Chondrocyte (in vitro differentiated cells): Measurements from ENCODE around the gene DUSP6. TPM values are rescaled to one million over a fixed set of nuclear protein-coding genes. Genes with fewer than 3 reads are reported as not detected.

Experiments
- DNase-seq: peaks from one replicate; pipeline ENCODE4 v3.0.0; 2021; ENCODE audit warnings: mixed read lengths, low spot score
- H3K27ac Mint-ChIP-seq: one replicate; pipeline ENCODE4 v1.8.0; 2021; ENCODE audit warnings: mild to moderate bottlenecking, moderate library complexity, mixed read lengths; ENCODE audit not compliant: unreplicated experiment
- H3K27me3 Mint-ChIP-seq: 2 replicates; pipeline ENCODE4 v1.8.0; 2021; ENCODE audit warnings: low read depth, mixed read lengths
- H3K36me3 Mint-ChIP-seq: 2 replicates; pipeline ENCODE4 v1.8.0; 2021; ENCODE audit warnings: low read depth, mixed read lengths
- H3K4me1 Mint-ChIP-seq: 2 replicates; pipeline ENCODE4 v1.8.0; 2021; ENCODE audit warnings: low read depth, mild to moderate bottlenecking, mixed read lengths
- H3K4me3 Mint-ChIP-seq: one replicate; pipeline ENCODE4 v1.8.0; 2021; ENCODE audit warnings: mild to moderate bottlenecking, moderate library complexity, mixed read lengths; ENCODE audit not compliant: unreplicated experiment
- H3K9me3 Mint-ChIP-seq: 2 replicates; pipeline ENCODE4 v1.8.0; 2021; ENCODE audit warnings: low read depth, mixed read lengths
- total RNA-seq: library from RNA; stranded (reverse); gene quantifications from 3 replicates; pipeline ENCODE4 v1.2.1, GENCODE V29; 2021
- TF ChIP-seq, protein P1 (sequence below): fragments of 200-600 bp; sonication (generic); IDR thresholded peaks from 2 replicates; pipeline ENCODE4 v1.5.0; 2021; ENCODE audit warnings: antibody characterized with exemption, mild to moderate bottlenecking, moderate library complexity

Gene DUSP6
- total RNA-seq, 1 donor from 2014 or later, result 8.3 TPM

DNA sequence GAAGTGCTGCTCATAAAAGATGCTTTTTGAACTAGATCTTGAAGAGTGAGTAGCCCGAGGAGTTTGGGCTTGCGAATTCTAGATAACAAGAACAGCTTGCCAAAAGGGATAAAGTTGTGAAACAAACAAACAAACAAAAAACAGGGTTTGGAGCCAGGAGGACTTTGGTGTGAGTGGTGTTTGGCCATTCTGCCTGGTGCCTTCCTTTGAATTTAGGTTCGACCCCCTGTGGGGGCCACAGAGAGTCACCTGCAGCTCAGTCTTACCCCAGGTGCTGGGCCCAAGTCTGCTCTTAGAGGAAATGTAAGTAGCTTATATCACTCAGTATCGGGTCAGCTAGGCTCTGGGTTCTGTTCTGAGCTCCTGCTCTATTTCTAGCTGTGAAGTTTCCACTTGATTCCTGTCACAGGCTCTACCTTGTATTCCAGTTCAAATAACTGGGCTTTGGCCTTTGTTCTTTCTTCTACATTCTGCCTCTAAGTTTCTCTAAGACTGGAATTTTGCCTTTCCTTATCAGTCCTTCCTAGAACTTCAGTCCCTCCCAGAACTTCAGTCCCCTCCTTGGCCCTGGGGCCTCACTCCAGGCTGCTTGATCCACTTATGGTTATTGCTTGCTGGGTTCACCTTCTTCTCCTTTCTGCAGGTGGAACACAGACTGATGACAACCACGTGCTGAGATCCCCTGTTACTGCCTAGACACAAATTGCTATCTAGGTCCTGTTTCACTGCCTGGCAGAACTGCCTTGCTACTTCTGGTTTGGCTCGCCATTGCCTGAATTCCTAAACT lies 20.5 kb upstream of the DUSP6 start:
- Mint-ChIP-seq H3K27me3 (no peaks in the 10 kb centered on the region), H3K9me3 (no peaks in the 10 kb centered on the region), H3K4me1 (peaks cover 48% of the 10 kb centered on the region), H3K4me3 (no peak overlapping the region), H3K27ac (peak overlapping the region; percentile 79), H3K36me3 (no peaks in the 10 kb centered on the region)
- TF ChIP-seq, protein P1, sequence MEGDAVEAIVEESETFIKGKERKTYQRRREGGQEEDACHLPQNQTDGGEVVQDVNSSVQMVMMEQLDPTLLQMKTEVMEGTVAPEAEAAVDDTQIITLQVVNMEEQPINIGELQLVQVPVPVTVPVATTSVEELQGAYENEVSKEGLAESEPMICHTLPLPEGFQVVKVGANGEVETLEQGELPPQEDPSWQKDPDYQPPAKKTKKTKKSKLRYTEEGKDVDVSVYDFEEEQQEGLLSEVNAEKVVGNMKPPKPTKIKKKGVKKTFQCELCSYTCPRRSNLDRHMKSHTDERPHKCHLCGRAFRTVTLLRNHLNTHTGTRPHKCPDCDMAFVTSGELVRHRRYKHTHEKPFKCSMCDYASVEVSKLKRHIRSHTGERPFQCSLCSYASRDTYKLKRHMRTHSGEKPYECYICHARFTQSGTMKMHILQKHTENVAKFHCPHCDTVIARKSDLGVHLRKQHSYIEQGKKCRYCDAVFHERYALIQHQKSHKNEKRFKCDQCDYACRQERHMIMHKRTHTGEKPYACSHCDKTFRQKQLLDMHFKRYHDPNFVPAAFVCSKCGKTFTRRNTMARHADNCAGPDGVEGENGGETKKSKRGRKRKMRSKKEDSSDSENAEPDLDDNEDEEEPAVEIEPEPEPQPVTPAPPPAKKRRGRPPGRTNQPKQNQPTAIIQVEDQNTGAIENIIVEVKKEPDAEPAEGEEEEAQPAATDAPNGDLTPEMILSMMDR, result no peak
- no peak for DNase-seq

DNA sequence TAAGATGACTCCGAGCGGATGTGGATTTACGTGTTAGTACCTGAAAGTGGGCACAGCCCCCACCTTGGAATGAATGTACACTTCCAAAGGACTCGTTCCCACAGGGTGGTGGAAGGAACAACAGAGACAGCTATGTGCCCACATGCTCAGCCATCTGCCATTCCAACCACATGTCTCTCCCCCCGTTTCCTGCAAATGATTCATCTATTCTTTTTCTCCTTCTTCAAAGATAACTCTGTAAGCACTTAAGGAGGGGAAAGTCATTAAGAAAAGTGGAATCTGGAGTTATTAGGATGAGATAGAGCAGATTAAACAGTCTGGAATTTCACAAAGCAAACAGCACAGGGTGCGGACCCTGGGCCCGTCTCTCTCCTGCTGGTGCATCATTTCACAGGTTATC lies 18.5 kb upstream of the DUSP6 start:
- no peaks in the 10 kb centered on the region for H3K36me3 Mint-ChIP-seq
- H3K27me3 Mint-ChIP-seq, result no peaks in the 10 kb centered on the region
- TF ChIP-seq, protein P1, result no peak
- peak overlapping the region; percentile 46 for H3K27ac Mint-ChIP-seq
- H3K9me3 Mint-ChIP-seq, result no peaks in the 10 kb centered on the region
- H3K4me3 Mint-ChIP-seq, result no peak overlapping the region
- no peak for DNase-seq
- H3K4me1 Mint-ChIP-seq, result peaks cover 45% of the 10 kb centered on the region

DNA sequence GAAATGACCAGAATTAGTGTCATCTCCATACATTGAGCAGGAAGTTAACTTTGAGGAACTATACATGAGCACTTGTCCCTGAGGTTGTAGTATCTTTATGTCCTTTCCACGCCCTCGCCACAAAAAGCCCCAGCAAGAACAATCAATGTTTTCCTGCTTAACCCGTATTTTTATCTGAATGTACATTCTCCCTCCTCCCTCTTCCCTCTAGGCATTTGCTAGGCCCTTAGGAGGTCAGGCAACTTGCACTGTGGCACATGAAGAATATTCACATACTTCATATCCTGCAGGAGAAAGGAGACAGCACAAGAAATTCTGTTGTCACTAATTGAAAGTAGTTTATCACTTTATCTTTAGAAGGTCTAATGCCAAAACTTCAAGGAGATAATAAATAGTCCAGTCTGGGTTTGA lies 18.1 kb upstream of the DUSP6 start:
- no peaks in the 10 kb centered on the region for H3K27me3 Mint-ChIP-seq
- DNase-seq, result no peak
- H3K27ac Mint-ChIP-seq, result peak overlapping the region; percentile 46
- no peaks in the 10 kb centered on the region for H3K9me3 Mint-ChIP-seq
- H3K36me3 Mint-ChIP-seq, result no peaks in the 10 kb centered on the region
- TF ChIP-seq, protein P1, result no peak
- H3K4me1 Mint-ChIP-seq, result peaks cover 41% of the 10 kb centered on the region
- H3K4me3 Mint-ChIP-seq, result no peak overlapping the region

DNA sequence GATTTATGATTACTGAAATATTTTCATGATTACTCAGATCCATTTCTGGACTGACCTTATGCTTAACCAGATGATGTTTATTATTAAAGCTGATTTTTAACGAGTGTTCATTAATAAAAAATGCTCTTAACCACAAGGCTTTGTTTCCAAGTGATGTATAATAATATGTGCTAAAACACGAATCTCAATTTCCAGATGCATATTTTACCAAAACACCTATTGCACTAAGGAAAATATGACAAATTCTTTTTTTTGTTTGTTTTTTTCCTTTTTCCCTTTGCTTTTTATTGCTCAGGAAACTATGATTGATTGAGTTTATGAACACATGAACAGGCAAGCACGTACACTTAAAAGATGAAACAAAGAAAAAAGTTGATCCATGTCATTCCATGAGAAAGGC lies 16.9 kb upstream of the DUSP6 start:
- H3K4me3 Mint-ChIP-seq, result no peak overlapping the region
- H3K4me1 Mint-ChIP-seq, result peaks cover 37% of the 10 kb centered on the region
- TF ChIP-seq, protein P1, result no peak
- H3K27me3 Mint-ChIP-seq, result no peaks in the 10 kb centered on the region
- H3K27ac Mint-ChIP-seq, result no peak overlapping the region
- DNase-seq, result no peak
- no peaks in the 10 kb centered on the region for H3K9me3 Mint-ChIP-seq
- no peaks in the 10 kb centered on the region for H3K36me3 Mint-ChIP-seq

DNA sequence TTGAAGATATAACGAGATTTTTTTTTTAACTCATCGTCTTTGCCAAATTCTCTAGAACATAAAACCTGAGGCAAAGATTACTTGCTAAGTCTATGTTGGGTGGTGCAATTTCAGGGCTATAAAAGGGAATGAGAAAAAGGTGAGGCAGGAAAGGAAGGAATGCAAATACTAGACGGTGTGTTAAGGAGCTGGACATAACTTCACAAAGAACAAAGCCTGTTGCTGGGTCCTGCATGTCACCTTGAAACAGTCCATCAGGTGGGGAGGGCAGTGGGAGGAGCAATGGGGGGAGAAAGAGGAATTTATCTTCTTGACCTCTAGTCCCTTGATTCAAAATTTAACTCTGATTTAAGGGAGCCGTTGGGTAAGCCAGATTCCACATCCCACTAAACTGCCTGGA lies 16.1 kb upstream of the DUSP6 start:
- Mint-ChIP-seq H3K9me3 (no peaks in the 10 kb centered on the region), H3K27me3 (no peaks in the 10 kb centered on the region), H3K4me1 (peaks cover 33% of the 10 kb centered on the region), H3K4me3 (no peak overlapping the region), H3K27ac (no peak overlapping the region), H3K36me3 (no peaks in the 10 kb centered on the region)
- no peak for DNase-seq
- TF ChIP-seq, protein P1, result no peak
